Iris pigment epithelial cell (primary cell): ENCODE measurements around the gene ADSS2.
"Not testable (repeated sequence)": the region's sequence is repeated elsewhere in the genome, so short reads cannot be mapped to it uniquely, and the experiment has no call there.

Experiments used
- DNase-seq: peaks from one replicate; pipeline ENCODE4 v3.0.0-alpha.2; 2011; ENCODE audit warnings: low read depth

ADSS2 gene

DNA sequence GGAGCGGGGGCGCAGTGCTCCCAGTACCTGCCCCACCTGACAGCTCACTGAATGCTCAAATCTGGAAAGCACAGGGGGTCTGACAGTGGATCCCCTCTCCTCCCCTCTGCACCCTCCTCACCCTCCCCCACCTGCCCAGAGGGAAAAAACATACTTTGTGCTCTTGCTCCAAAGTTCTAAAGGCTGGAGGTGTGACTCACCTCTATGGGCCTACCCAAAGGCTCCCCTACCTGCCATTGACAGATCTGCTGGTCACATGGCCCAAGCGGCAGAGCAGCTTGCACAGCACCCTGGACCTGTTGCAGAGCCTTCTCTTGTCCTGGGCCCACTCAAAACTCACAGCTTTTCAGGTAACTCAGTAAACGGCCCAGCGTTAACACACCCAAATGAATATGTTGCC lies 55.7 kb downstream of the ADSS2 start:
- DNase-seq = no peak

DNA sequence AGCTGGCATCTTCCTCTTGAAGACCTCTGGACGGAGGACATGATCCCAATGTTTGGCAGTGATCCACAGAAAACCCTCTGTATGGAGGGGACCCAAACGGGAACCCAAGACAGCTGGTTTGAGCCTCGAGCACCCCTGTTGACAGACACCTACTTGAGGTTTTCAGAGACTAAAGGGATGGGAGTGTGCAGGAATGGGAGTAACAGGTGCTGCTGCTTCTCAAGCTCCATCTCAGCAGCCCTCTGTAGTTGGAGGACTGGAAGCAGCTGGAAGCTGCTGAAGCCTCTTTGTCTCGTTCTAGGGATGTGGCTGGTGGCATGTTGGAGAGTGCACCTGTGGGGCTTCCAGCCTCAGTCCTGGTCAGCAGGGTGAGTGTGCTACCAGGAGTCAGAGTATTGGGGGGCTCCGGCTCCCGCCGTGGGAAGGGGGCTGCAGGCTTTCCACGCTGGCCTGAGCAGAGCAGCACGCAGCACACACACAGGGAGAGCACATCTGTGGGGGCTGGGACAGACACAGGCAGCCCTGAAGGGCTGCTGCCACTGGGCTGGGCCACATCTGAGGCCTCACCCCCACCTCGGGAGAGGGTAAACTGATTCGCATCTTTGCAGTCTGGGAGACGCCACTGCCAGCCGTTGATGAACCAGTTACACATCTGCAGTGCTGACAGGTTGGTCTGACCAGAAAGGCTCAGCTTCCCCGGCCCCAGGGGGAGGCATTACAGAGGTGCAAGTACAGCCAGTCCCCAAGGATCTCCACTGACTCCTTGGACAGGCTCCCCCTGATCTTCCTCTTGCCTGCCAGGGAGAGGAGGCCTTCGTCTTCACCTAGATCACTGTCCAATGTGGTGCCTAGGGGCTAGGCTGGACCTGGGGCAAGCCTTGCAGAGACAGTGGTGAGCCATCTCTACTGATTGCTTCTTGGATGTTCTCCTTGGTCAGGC lies 56.6 kb downstream of the ADSS2 start:
- no peak for DNase-seq

DNA sequence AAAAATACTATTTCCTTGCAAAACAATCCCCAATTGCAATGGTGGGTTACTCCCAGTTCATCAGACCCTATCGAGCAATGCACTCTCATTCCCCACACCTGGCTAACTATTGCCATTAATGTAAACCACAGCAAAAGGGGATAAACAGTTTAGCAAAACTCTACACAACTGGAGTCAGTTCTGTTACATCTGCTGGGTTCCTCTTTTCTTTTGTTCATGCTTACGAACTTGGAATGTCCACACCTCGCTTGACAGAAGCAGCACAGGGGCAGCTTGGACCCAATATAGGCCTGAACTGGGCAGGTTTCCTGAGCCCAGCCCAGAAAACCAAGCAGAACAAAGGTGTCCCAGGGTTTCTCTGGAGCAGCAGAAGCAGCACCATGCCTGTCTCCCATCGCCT lies 57.4 kb downstream of the ADSS2 start:
- DNase-seq = no peak

DNA sequence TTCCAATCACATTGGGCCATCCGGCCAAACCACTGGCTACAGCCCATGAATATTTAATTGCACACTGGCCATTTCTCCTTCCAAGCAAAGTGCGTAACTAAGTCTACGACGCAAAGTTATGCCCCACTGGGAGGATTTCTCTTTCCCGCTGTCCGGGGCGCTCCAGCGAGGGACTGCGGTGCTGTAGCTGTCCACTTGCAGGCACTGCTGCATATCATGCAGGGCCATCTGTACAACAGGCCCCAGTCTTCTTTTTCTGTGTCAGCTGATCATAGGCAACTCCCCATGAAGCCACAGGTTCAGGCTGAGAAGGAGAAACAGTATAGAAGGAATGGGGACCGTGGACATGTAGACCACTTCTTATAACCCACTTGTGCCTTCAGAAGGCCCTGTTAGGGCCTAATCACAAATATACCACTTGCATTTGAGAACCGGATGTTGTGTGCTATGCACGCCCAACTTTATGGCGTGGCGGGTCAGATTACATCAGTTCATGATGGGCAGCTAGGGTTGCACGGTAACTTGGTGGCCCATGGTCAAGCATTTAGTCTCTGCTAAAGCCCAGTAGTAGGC lies 58.0 kb downstream of the ADSS2 start:
- DNase-seq = no peak

DNA sequence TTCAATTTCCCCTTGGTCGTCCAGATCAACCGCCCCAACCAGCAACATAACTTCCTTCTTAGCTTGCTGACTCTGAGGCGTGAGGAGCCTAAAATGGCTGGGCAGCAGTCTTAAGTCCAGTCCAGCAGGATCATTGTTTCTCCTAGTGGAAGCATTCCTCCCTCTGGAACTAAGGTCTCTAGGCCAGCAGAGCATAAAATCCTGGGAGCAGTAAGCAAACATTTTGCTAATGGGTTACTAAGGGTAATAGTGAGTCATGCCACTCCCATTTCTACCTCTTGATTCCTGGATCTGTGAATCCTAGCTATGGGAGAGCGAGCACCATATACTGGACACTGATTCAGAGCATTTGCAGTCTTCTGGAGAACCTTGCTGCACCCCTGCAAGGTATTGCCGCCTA lies 59.9 kb downstream of the ADSS2 start:
- peak; percentile 17 for DNase-seq

DNA sequence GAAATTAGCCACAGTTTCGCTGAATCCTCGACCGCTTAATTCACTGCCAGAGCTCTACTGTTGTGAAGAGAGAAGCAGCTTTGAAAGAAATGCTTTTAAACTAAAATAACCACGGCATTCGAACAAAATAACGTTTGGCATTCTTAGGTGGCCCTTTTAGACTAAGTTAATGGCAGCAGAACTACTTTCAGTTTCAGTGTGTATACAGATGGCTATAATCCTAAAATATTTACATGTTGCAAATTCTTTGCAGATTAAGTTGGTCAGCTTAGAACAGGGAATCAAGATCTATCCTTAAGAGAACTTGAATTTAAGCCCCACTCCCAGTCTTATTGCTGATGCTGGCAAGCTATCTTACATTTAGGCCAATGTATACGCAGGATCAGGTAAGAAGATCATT lies 62.7 kb downstream of the ADSS2 start:
- peak; percentile 54 for DNase-seq

DNA sequence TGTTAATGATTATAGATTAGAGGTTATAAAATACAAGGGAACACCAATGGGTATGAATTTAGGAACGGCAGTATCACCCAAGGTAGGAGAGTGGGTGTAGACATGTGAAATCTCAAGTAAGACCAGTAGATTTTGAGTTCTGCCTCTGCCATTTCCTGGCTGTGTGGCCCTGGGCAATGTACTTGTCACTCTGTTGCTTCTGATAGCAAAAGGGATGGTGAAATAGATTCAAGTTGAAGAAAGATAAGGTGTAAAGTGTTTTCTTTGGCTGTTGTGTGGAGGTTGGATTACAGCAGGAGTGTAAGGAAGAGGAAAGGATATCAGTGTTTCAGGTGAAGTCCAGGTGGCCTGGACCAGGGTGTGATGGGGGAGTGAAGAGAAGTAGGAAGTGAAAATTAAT lies 64.3 kb downstream of the ADSS2 start:
- DNase-seq = no peak

DNA sequence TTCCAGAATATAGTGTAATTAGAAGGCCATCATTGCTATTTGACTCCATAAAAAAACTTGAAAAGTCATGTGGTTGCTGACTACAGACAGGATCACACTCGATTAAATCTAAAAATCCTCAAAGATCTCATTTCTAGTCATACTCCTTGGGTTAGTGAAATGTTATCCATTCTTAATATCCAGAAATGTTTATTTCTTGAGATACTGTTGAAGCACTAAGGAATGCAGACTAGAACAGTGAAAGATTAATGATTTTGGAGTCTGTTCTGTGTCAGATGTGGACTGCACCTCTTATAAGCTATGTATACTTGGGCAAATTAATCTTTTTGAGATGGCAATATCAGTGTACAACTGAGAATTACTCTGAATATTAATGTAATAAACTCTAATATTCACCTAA lies 65.1 kb downstream of the ADSS2 start:
- DNase-seq = no peak

DNA sequence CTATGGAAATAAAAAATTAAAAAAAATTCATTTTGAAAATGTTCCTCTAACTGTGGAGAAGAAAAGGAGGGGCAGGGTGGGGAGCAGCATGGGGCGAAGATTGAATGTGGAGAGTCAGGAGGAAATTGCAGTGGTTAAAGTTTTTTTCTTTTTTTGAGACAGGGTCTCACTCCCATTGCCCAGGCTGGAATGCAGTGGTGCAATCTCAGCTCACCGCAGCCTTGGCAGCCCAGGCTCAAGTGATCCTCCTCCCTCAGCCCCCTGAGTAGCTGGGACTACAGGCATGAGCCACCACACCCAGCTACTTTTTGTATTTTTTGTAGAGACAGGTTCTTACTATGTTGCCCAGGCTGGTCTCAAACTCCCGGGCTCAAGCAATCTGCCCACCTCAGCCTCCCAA lies 67.6 kb downstream of the ADSS2 start:
- DNase-seq = no peak

DNA sequence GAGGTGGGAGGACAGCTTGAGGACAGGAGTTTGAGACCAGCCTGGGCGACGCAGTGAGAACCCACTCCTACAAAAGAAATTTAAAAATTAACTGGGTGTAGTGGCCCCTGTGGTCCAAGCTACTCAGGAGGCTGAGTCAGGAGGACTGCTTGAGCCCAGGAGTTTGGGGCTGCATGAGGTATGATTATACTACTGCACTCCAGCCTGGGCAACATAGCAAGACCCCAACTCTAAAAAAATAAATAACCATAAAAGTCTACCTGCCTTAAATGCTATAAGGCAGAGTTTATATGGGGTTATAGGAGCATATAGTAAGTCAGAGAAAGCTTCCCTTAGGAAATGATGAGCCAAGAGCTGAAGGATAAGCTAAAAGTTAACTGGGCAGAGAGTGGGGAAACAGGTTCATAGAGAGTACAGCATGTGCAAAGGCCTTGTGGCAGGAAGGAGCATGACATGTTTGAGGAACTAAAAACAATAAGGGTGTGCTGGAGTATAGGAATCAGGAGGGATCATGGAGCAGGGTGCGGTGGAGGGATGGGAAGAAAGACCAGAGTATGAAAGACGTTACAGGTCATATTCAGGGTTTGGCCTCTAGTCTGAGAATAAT lies 68.3 kb downstream of the ADSS2 start:
- no peak for DNase-seq

DNA sequence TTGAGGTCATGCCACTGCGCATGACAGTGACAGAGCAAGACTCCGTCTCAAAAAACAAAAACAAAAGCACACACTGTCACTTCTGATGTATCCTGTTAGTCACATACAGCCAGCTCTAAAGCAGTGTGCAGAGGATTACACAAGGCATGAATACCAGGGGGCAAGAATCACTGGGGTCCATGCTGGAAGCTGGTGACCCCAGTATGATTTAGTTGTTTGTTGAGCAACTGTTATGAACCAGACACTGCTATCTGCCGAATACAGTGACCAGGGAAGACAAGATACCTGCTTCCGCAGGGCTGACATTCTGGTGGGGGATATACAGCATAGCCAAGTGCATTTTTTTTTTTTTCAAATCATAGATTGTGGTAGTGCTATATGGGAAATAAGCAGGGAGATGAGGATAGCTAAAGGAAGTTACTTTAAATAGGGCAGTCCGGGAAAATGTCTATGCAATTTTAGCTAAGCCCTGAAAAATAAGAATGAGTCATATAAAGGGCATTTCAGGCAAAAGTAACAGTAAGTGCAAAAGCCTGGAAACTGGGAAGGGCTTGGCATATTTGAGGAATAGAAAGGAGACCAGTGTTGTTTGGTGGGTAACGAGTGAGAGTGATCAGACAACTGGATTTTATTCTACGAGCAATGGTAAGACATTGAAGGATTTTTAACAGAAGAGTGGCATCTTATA lies 69.7 kb downstream of the ADSS2 start:
- peak; percentile 63 for DNase-seq

DNA sequence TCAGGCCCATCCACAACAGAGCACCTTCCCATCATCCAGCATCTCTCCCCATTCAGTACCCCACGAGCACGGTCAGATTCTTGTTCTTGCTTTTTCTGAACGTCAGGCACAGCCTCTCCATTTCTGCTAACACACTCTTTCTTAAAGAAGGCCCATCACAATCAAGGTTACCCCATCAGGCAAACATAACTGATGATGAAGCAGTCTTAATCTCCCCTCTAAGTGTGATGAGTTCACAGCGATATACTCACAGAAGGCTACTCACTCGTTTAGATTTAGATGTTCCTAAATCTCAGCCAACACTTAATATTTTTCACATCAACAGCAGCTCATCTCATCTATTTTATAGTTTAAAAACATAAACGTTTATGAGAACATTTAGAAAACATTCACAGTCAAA lies 75.6 kb downstream of the ADSS2 start:
- DNase-seq = no peak

DNA sequence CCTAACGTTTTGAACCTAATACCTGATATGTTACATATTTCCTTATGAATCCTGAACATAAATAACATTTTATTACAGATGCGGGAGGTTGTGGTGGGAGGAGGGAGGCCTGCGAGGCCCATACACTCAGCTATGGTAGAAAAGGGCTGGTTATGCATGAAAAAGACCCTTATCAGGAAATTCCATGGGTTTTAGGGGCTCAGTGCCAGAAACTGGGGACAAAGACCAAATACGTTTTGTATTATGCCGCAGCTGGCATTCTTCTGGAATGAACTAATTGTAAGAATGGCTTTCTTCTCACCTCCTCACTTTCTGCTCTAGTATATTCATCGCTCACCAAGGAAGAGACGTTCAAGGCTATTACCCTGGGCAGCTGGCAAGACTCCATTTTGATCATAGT lies 76.7 kb downstream of the ADSS2 start:
- DNase-seq = no peak

DNA sequence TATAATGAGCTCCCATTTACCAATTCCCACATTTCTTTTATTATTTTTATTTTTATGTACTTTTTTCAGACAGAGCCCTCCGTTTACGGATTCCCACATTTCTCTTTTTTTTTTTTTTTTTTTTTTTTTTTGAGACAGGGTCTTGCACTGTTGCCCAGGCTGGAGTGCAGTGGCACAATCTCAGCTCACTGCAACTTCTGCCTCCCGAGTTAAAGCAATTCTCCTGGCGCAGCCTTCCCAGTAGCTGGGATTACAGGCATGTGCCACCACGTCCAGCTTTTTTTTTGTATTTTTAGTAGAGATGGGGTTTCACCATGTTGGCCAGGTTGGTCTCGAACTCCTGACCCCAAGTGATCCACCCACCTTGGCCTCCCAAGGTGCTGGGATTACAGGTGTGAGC lies 77.2 kb downstream of the ADSS2 start:
- not testable (repeated sequence) for DNase-seq

DNA sequence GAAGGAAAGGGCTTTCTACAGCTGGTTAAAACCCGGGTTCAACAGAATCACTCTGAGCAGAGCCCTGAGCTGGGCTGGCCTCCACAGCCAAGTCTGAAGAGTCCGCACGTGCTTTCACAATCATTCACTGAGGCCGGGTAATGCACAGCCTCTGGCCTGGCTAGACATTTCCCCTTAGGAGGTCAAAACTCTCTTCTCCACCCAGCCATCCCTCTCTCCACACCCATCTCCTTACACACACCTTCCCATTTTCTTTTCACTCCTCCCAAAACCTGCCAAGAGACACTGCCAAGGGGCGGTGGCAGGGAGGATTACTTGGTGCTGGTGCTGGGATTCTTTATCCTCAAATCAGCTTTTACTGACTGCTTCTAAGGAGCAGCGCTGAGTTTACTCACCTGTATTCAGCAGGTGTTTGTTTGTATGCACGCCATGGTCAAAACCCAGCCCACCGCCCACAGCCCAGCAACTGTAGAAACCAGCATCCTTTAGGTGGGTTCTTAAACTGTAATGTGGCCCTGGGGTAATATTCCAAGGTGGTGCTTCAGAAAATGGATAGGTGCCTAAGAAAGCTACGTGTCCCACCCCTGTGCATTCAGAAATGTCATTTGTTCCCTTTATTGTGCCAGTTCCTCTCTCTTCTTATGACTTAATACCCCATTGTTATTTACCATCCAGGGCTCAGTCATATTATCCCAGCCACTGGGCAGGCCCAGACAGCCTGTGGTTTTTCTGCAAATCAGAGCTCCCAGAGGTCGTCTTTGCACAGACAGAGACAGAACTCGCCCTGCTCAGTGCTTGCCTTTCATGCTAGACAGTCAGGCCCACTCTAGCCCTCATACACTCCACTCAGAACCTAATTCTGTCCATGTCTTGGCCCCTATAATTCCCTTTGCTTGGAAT lies 80.2 kb downstream of the ADSS2 start:
- DNase-seq = no peak

DNA sequence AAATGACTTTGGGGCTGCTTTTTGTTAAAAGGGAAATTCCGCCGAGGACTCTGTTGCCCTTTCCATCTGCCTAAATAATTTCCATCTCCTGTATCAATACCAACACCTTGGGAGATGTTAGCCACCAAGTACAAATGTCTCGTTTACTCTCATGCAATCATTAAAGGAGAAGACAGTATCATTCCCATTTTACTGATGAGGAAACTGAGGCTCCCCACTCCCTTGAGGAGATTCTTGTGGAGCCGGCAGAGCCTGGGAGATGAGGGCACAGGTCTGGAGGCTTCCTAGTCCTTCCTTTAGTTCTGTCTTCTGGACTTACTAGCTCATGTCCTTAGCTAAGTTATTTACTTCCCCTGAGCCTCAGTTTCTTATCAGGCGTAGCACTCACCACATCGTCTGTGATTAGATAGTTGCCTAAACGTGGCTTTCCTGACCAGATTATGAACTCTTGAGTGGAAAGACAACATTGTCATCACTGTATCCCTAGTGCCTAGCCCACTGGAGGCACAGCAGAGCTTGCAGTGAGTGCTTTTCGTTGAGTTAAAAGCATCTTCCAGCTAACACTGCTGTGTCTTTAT lies 81.6 kb downstream of the ADSS2 start:
- DNase-seq = no peak

DNA sequence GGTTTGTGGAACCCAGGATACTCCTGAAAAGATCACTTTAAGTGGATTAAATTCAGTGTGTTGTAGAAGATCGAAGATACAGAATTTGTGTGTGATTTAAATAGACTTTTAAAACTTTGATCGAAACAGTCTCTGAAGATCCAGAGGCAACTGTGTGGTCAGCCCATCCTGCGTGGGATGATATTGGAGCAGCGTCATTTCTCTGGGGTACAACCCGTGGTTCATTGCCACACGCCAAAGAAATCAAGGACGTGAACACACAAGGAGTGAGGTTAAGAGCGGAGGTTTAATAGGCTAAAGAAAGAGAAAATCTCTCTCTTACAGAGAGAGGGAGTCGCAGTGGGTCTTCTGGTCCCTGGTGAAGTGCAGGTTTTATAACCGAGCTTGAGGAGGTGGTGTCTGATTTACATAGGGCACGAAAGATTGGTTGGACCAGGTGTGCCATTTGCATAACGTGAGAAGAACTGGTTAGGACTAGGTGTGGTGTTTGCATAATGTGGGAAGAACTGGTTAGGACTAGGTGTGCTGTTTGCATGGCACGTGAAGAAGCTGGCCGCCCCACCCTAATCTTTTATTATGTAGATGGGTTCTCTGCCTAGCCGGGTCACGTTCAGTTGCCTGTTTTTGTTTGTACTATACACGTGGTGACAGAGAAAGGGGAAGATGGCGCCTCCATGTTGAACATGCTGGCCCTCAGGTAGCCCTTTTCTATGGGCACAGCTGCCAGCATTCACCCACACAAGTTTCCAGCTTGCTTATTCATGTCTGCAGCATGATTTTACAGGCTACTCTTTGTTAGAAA lies 82.3 kb downstream of the ADSS2 start:
- DNase-seq = no peak

DNA sequence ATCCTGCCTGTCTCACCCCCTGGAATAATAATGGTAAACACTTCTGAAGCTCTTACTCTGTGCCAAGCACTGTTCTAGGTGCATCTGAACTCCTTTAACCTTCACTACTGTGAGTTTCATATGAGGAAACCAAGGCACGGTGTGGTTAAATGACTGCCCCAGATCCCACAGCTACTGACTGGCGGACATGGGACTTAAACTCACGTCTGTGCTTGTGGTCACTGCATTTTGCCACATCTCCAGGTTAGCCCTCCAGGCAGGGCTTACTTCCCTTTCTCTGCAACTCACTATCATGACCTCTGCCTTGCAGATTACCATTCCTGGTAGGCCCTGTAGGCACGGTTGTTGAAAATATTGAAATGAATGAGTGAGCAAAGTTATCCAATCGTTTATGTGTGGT lies 83.4 kb downstream of the ADSS2 start:
- no peak for DNase-seq

DNA sequence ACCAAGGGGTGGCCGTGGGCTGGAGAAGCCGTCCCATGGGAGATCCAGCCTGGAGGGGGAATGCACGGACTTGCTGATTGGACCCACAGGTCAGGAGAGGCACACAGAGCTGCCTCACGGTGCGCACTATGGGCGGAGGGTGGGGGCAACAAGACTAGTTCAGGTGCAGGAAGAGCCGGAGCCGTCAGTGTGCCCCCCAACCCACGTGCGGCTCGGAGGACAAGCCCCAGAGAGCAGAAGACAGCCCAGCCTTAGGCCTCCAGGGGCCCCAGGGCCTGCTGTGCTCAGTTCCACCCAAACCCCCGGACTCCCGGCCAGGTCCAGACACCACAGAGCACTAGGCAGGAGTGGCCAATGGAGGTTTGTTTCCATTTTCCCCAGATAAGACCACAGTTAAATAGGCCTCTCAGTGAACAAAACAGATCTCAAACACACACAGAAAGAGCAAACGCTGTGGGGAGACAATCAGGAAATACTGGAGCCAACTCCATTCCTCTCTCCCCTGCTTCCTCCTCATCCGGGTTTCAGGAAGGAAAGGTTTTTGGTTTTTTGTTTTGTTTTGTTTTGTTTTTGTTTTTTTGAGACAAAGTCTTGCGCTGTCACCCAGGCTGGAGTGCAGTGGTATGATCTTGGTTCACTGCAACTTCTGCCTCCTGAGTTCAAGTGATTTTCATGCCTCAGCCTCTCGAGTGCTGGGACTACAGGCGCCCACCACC lies 84.2 kb downstream of the ADSS2 start:
- DNase-seq = no peak

DNA sequence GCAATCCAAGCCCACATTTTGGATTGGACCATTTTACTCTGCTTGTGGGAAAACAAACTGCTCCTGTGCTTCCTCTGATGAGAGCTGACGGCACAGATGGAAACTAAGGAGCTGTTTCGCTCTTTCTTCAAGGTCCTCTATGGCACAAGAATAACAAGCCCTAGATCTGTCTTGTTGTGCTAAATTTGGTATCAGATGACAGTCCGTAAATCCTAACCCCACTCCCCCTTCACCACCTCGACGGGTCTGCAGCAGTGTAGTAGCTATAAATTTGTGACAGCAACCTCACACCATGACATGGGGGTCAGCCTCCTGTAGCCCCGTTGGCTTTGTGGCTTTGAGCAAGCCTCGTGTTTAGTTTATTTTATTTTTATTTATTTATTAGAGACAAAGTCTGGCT lies 85.9 kb downstream of the ADSS2 start:
- no peak for DNase-seq
